Type B pancreatic cell (in vitro differentiated cells): ENCODE measurements around the gene NUP43. TPM values are rescaled to one million over a fixed set of nuclear protein-coding genes. Genes with fewer than 3 reads are reported as not detected.

Experiments
- DNase-seq: peaks from one replicate; pipeline ENCODE4 v3.0.0; 2021; ENCODE audit warnings: mixed read lengths; ENCODE audit not compliant: unreplicated experiment; ENCODE audit errors: extremely low spot score
- H3K27ac Mint-ChIP-seq: 2 replicates; pipeline ENCODE4 v1.8.0; 2021; ENCODE audit warnings: mild to moderate bottlenecking, mixed read lengths
- H3K27me3 Mint-ChIP-seq: 2 replicates; pipeline ENCODE4 v1.8.0; 2021; ENCODE audit warnings: mixed read lengths
- H3K36me3 Mint-ChIP-seq: 2 replicates; pipeline ENCODE4 v1.8.0; 2021; ENCODE audit warnings: mixed read lengths
- H3K4me1 Mint-ChIP-seq: one replicate; pipeline ENCODE4 v1.8.0; 2021; ENCODE audit warnings: mixed read lengths; ENCODE audit not compliant: unreplicated experiment
- H3K4me3 Mint-ChIP-seq: 2 replicates; pipeline ENCODE4 v1.8.0; 2021; ENCODE audit warnings: mild to moderate bottlenecking, mixed read lengths
- H3K9me3 Mint-ChIP-seq: 2 replicates; pipeline ENCODE4 v1.8.0; 2021; ENCODE audit warnings: mixed read lengths
- CTCF ChIP-seq: fragments of 200-600 bp; sonication (generic); conservative IDR thresholded peaks from 2 replicates; pipeline ENCODE4 v1.5.0; 2021; ENCODE audit warnings: antibody characterized with exemption, mild to moderate bottlenecking
- total RNA-seq: library from RNA; stranded (reverse); gene quantifications from 2 replicates; pipeline ENCODE4 v1.2.1, GENCODE V29; 2021; ENCODE audit warnings: low replicate concordance

Gene NUP43
- total RNA-seq, 1 donor from 2014 or later: 55.8 TPM

- DNase-seq: no peak
- no peak overlapping the region for H3K4me3 Mint-ChIP-seq
- no peak overlapping the region for H3K27ac Mint-ChIP-seq
- H3K4me1 Mint-ChIP-seq: no peaks in the 10 kb centered on the region
- H3K27me3 Mint-ChIP-seq: no peaks in the 10 kb centered on the region
- H3K9me3 Mint-ChIP-seq: no peaks in the 10 kb centered on the region
- peaks cover 7% of the 10 kb centered on the region for H3K36me3 Mint-ChIP-seq
- TF ChIP-seq CTCF: no peak
Observed at GRCh38 chr6:149777624-149778023, 31.3 kb upstream of the NUP43 start.

- no peaks in the 10 kb centered on the region for H3K9me3 Mint-ChIP-seq
- H3K4me3 Mint-ChIP-seq: no peak overlapping the region
- TF ChIP-seq CTCF: no peak
- no peaks in the 10 kb centered on the region for H3K27me3 Mint-ChIP-seq
- no peaks in the 10 kb centered on the region for H3K4me1 Mint-ChIP-seq
- H3K27ac Mint-ChIP-seq: no peak overlapping the region
- no peak for DNase-seq
- H3K36me3 Mint-ChIP-seq: peaks cover 13% of the 10 kb centered on the region
Observed at GRCh38 chr6:149771925-149772324, 25.6 kb upstream of the NUP43 start.

GRCh38 chr6:149771185-149771584 lies 24.9 kb upstream of the NUP43 start:
- peaks cover 19% of the 10 kb centered on the region for H3K36me3 Mint-ChIP-seq
- H3K9me3 Mint-ChIP-seq: peaks cover under 1% of the 10 kb centered on the region
- DNase-seq: no peak
- no peak overlapping the region for H3K4me3 Mint-ChIP-seq
- no peaks in the 10 kb centered on the region for H3K4me1 Mint-ChIP-seq
- TF ChIP-seq CTCF: no peak
- H3K27me3 Mint-ChIP-seq: no peaks in the 10 kb centered on the region
- H3K27ac Mint-ChIP-seq: no peak overlapping the region

- Mint-ChIP-seq H3K27ac (no peak overlapping the region), H3K27me3 (no peaks in the 10 kb centered on the region), H3K9me3 (peaks cover 5% of the 10 kb centered on the region), H3K4me3 (no peak overlapping the region), H3K36me3 (peaks cover 21% of the 10 kb centered on the region), H3K4me1 (no peaks in the 10 kb centered on the region)
- TF ChIP-seq CTCF: no peak
- no peak for DNase-seq
Observed at GRCh38 chr6:149769676-149770075, 23.3 kb upstream of the NUP43 start.

- Mint-ChIP-seq H3K4me3 (no peak overlapping the region), H3K36me3 (peaks cover 24% of the 10 kb centered on the region), H3K27me3 (no peaks in the 10 kb centered on the region), H3K27ac (no peak overlapping the region), H3K4me1 (no peaks in the 10 kb centered on the region), H3K9me3 (peaks cover 5% of the 10 kb centered on the region)
- DNase-seq: no peak
- no peak for TF ChIP-seq CTCF
Observed at GRCh38 chr6:149766156-149766769, 19.9 kb upstream of the NUP43 start.

GRCh38 chr6:149763866-149764265 lies 17.5 kb upstream of the NUP43 start:
- DNase-seq: no peak
- Mint-ChIP-seq H3K4me3 (no peak overlapping the region), H3K4me1 (no peaks in the 10 kb centered on the region), H3K27ac (no peak overlapping the region), H3K9me3 (peaks cover 5% of the 10 kb centered on the region), H3K36me3 (peaks cover 20% of the 10 kb centered on the region), H3K27me3 (no peaks in the 10 kb centered on the region)
- TF ChIP-seq CTCF: no peak
